B cell (primary cell): ENCODE results near the gene TMEM213.

Experiments
- EZH2 ChIP-seq: IDR thresholded peaks from 2 replicates; pipeline ENCODE4 v1.6.1; 2012; ENCODE audit warnings: borderline replicate concordance, low read depth, mild to moderate bottlenecking, moderate library complexity, low read length; ENCODE audit not compliant: insufficient read depth, poor library complexity, severe bottlenecking
- TF ChIP-seq, protein P1 (sequence below): fragments of 200-600 bp; IDR thresholded peaks from one replicate; pipeline ENCODE4 v1.8.0; 2022; ENCODE audit warnings: antibody characterized with exemption, mild to moderate bottlenecking

DNA sequence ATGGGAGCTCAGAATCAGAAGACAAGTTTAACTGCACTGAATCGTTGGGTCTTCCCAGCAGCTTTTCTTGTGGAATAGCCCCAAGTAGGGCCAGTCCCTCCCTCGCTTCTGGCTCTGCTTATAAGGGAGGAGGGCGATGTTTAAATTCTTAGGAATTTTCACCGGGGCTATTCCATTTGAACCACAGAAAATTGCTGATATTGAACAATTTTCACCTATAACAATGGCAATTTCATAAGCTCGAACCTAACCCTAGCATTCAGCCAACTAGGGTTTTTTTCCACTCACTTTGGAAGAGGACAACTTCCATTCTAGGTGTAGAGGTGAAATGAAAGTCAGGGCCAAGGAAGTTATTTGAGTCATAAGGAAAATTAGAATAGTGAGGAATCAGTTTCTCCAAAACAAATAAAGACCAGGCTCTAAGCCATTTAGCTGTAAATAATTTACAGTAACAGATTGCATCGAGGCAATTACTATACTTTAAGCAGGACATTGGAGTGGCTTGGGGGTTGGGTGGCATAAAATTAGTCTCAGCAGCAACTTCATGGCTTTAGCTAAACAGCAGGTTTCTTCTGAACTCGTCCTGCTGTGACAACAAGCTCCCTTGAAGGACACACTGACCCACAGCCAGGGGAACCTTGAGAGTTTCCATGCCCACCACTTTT, 1.7 kb downstream of the TMEM213 start:
- TF ChIP-seq, protein P1, sequence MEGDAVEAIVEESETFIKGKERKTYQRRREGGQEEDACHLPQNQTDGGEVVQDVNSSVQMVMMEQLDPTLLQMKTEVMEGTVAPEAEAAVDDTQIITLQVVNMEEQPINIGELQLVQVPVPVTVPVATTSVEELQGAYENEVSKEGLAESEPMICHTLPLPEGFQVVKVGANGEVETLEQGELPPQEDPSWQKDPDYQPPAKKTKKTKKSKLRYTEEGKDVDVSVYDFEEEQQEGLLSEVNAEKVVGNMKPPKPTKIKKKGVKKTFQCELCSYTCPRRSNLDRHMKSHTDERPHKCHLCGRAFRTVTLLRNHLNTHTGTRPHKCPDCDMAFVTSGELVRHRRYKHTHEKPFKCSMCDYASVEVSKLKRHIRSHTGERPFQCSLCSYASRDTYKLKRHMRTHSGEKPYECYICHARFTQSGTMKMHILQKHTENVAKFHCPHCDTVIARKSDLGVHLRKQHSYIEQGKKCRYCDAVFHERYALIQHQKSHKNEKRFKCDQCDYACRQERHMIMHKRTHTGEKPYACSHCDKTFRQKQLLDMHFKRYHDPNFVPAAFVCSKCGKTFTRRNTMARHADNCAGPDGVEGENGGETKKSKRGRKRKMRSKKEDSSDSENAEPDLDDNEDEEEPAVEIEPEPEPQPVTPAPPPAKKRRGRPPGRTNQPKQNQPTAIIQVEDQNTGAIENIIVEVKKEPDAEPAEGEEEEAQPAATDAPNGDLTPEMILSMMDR = no peak
- TF ChIP-seq EZH2 = no peak
